GM12891 (cell line): ENCODE measurements around the gene DNAH10.

Source experiments
- POLR2A ChIP-seq: IDR thresholded peaks from 2 replicates; pipeline ENCODE4 v1.6.1; 2011; ENCODE audit warnings: low read depth, low read length, control low read depth
- POLR2AphosphoS5 ChIP-seq: IDR thresholded peaks from 2 replicates; pipeline ENCODE4 v1.6.1; 2011; ENCODE audit warnings: low read depth, low read length, control low read depth

GRCh38 chr12:123713398-123713797 is 48.7 kb upstream of the DNAH10 start:
- TF ChIP-seq POLR2AphosphoS5 (no peak), POLR2A (no peak)
